Neuron (in vitro differentiated cells): ENCODE data around the gene ATP6V0E1.
"Not testable (repeated sequence)": the region's sequence is repeated elsewhere in the genome, so short reads cannot be mapped to it uniquely, and the experiment has no call there.

ENCODE experiments used
- H2AFZ ChIP-seq: one replicate; pipeline ENCODE4 v1.6.1; 2013; ENCODE audit warnings: low read depth, mild to moderate bottlenecking, inconsistent platforms, low read length, moderate library complexity
- H3K27me3 ChIP-seq: one replicate; pipeline ENCODE4 v1.6.1; 2013; ENCODE audit warnings: low read length; ENCODE audit not compliant: insufficient read depth
- H3K36me3 ChIP-seq: one replicate; pipeline ENCODE4 v1.6.1; 2013; ENCODE audit warnings: low read length; ENCODE audit not compliant: insufficient read depth
- H3K4me1 ChIP-seq: one replicate; pipeline ENCODE4 v1.6.1; 2013; ENCODE audit warnings: low read length; ENCODE audit not compliant: insufficient read depth
- H3K4me3 ChIP-seq: 2 replicates; pipeline ENCODE4 v1.5.1; 2013; ENCODE audit warnings: mild to moderate bottlenecking, low read length, moderate library complexity
- H3K9me3 ChIP-seq: one replicate; pipeline ENCODE4 v1.6.1; 2013; ENCODE audit warnings: low read length

ATP6V0E1 gene

DNA sequence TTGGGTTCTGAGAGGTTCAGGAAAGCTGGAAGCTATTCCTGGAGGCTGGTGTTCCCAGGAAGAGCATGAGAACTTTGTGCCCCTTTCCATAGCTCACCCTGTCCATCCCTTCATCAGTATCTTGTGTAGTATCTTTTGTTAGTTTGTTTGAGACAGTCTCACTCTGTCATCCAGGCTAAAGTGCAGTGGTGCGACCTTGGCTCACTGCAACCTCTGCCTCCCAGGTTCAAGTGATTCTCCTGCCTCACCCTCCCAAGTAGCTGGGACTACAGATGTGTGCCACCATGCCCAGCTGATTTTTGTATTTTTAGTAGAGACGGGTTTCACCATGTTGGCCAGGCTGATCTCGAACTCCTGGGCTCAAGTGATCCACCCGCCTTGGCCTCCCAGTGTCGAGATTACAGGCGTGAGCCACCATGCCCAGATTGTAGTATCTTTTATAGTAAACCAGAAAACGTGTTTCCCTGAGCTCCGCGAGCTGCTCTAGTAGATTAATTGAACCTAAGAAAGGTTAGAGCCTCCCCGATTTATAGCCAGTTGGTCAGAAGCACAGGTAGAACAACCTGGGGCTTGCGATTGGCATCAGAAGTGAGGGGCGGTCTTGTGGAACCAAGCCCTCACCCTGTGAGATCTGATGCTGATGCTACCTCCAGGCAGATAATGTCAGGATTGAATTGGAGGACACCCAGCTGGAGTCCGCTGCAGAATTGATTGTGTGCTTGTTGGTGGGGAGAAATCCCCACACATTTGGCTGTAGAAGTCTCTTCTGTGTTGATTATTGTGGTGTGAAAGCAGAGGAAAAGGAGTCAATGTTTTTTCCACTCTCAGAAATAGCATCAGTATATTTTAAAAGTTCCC lies 32.3 kb downstream of the ATP6V0E1 start:
- Histone ChIP-seq H3K4me1 (peaks cover 1% of the 10 kb centered on the region), H3K4me3 (no peak overlapping the region), H3K27me3 (no peaks in the 10 kb centered on the region), H3K9me3 (no peaks in the 10 kb centered on the region), H3K36me3 (peaks cover 8% of the 10 kb centered on the region), H2AFZ (no peak overlapping the region)

DNA sequence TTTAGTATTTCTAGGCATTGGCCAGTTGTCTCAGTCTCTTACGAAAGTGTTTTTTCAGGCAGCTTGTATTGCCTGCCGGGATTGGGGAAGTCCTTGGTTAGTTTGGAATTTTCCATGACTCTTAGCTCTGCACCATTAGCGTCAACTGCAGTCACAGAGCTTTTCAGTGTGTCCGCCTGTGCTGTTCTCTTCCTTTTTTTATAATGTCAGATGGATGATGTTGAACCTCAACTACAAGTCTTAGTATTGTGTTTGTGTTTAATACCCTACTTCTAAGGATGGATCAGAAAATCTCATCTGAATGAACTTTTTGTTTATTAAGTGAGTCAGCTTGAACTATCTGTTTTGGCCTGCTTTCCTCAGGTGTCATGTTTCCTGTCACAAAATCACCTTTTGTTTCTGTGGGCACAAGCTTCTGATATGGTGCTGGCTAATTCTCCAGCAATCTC lies 33.1 kb downstream of the ATP6V0E1 start:
- Histone ChIP-seq H3K27me3 (no peaks in the 10 kb centered on the region), H3K36me3 (peaks cover 13% of the 10 kb centered on the region), H3K4me3 (no peak overlapping the region), H3K9me3 (no peaks in the 10 kb centered on the region), H2AFZ (no peak overlapping the region), H3K4me1 (no peaks in the 10 kb centered on the region)

DNA sequence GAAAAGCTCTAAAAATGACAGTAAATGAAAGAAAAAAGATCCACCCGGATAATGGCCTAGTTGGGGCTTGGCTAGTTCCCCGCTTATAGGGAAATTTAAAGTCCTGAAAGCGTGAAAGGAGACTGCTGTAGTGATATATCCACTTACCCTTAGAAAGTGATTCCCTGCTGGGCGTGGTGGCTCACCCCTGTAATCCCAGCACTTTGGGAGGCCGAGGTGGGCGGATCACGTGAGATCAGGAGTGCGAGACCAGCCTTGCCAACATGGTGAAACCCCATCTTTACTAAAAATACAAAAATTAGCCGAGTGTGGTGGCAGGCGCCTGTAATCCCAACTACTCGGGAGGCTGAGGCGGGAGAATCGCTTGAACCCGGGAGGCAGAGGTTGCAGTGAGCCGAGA lies 33.5 kb downstream of the ATP6V0E1 start:
- not testable (repeated sequence) for H2AFZ ChIP-seq, H3K9me3 ChIP-seq, H3K27me3 ChIP-seq, H3K4me3 ChIP-seq, H3K4me1 ChIP-seq
- H3K36me3 ChIP-seq: peaks cover 13% of the 10 kb centered on the region

DNA sequence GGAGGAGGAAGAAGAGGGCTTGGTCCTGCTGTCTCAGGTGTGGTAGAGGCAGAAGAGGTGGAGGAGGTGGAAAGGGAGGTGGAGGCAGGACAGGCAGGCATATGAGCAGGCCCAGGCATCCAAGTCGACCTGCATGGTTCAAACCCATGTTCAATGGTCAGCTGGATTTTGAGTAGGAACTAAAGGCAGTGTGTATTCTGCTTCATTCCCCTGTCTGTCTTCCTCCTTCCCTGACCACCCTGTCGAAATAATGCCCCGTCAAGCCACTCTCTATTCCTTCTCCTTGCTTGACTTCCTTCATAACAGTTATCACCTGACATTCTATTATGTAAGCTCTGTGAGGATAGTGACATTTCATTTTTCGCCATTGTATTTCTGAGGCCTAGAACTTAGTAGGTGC lies 34.8 kb downstream of the ATP6V0E1 start:
- H3K36me3 ChIP-seq: peaks cover 15% of the 10 kb centered on the region
- no peaks in the 10 kb centered on the region for H3K9me3 ChIP-seq
- no peaks in the 10 kb centered on the region for H3K27me3 ChIP-seq
- H3K4me1 ChIP-seq: no peaks in the 10 kb centered on the region
- no peak overlapping the region for H3K4me3 ChIP-seq
- H2AFZ ChIP-seq: no peak overlapping the region

DNA sequence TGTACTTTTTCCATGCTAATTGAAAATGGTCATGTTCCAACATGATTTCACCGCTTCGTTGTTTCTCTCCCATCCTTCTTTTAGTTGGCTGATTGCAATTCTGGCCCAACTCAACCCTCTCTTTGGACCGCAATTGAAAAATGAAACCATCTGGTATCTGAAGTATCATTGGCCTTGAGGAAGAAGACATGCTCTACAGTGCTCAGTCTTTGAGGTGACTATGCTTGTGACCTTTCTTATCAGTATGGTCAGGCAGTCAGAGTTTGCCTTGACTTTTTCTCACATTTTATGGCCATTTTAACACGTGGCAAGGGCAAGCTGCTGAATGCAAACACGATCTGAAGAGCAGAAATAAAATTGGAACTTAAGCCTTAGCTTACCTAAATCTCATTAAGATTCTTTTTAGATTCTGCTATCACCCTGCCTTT lies 36.6 kb downstream of the ATP6V0E1 start:
- Histone ChIP-seq H3K4me3 (no peak overlapping the region), H3K9me3 (no peaks in the 10 kb centered on the region), H3K4me1 (no peaks in the 10 kb centered on the region), H3K36me3 (peaks cover 17% of the 10 kb centered on the region), H3K27me3 (no peaks in the 10 kb centered on the region), H2AFZ (no peak overlapping the region)

DNA sequence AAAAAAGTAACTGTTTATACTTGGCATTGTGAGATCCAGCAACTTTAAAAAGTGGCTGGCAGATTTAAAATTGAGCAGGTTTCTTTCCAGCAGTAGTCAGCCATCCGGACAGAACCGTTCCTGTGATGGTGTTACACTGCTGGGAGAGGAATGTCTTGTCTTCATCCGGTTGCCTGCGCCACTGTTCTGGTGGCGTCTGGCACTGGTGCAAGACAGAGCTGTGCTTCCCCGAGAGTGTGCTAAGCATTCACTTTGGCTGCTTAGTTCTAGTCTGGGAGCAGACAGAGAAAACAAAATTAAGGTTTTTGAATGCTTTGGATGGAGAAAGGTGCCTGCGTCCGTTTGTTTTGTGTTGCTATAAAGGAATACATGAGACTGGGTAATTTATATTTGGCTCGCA lies 37.1 kb downstream of the ATP6V0E1 start:
- no peaks in the 10 kb centered on the region for H3K27me3 ChIP-seq
- no peak overlapping the region for H2AFZ ChIP-seq
- peaks cover 19% of the 10 kb centered on the region for H3K36me3 ChIP-seq
- no peaks in the 10 kb centered on the region for H3K4me1 ChIP-seq
- H3K4me3 ChIP-seq: no peak overlapping the region
- no peaks in the 10 kb centered on the region for H3K9me3 ChIP-seq

DNA sequence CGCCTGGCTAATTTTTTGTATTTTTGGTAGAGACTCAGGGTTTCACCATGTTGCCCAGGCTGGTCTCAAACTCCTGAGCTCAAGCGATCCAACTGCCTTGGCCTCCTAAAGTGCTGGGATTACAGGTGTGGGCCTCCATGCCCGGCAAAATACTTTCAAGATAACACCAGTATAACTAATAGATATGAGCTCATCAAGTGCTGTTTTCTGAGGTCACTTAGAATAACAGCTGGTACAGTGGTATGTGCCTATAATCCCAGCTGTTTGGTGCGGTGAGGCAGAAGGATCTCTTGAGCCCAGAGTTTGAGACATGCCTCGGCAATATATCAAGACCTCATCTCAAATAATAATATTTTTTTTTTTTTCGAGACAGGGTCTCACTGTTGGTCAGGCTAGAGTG lies 42.1 kb downstream of the ATP6V0E1 start:
- Histone ChIP-seq H2AFZ (no peak overlapping the region), H3K36me3 (peaks cover 14% of the 10 kb centered on the region), H3K9me3 (no peaks in the 10 kb centered on the region), H3K27me3 (no peaks in the 10 kb centered on the region), H3K4me3 (no peak overlapping the region), H3K4me1 (peaks cover 4% of the 10 kb centered on the region)

DNA sequence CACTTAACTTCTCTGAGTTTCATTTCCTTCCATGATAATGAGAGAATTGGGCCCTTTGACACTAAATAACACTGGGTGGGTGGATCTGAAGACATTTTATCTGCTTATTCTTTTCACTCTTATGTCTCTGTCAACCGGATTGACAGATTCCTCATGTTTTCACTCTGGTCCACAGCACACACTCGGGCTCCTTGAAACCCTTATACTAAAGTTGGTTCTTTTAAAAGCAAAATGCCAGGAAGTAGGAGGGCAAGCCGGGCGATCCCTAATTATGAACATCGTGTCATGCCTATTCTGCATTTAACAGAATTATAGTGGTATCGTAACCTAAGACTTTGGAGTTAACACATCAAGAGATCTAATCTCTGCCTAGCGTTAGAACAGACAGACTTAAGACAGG lies 44.3 kb downstream of the ATP6V0E1 start:
- H3K4me3 ChIP-seq: no peak overlapping the region
- H3K27me3 ChIP-seq: no peaks in the 10 kb centered on the region
- H3K4me1 ChIP-seq: peaks cover 4% of the 10 kb centered on the region
- no peak overlapping the region for H2AFZ ChIP-seq
- no peaks in the 10 kb centered on the region for H3K9me3 ChIP-seq
- H3K36me3 ChIP-seq: peaks cover 5% of the 10 kb centered on the region

DNA sequence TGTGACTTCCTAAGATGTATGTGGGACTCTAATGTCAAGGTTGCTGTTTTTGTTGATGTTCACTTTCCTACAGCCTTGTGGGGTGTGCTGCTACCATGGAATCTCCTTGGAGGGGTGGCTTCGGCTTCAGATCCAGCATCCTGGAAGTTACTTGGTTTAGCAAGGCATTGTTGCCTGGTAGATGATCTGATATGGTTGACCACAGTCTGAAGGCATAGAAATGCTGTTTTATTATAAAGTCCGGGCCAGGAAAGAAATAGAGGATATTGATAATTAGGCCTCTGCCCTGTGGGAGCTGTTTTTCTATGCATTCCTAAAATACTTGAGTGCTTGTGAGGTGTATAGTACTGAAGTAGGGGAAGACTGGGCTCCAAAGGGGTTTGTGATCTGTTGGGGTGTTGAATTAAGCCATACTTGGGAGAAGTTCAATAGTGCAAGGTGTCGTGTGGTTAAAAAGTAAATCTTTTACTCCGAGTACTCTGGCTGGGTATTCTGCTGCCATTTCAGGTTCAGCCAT lies 45.3 kb downstream of the ATP6V0E1 start:
- Histone ChIP-seq H3K4me1 (peaks cover 4% of the 10 kb centered on the region), H3K36me3 (peaks cover 6% of the 10 kb centered on the region), H3K9me3 (no peaks in the 10 kb centered on the region), H3K4me3 (no peak overlapping the region), H3K27me3 (no peaks in the 10 kb centered on the region), H2AFZ (no peak overlapping the region)

DNA sequence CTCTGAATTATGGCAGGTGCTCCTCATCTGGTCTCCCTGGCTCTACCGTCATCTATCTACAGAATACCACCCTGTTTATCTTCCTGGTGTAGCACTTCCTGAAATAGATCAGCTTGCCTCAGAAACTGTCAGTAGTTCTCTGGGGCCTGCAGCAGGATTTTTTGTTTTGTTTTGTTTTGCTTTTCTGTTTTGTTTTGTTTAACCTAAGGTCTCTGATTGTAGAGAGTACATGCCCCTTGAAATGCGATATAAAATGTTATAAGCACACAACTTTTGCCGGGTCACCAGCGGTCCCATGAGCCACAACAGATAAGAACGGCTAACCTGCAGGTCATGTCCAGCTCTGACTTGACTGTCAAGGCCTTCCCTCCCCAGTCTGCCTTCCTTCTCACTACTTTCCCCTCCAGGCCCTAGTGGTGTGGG lies 45.9 kb downstream of the ATP6V0E1 start:
- Histone ChIP-seq H3K27me3 (no peaks in the 10 kb centered on the region), H2AFZ (no peak overlapping the region), H3K4me3 (no peak overlapping the region), H3K36me3 (peaks cover 10% of the 10 kb centered on the region), H3K4me1 (peaks cover 4% of the 10 kb centered on the region), H3K9me3 (no peaks in the 10 kb centered on the region)

DNA sequence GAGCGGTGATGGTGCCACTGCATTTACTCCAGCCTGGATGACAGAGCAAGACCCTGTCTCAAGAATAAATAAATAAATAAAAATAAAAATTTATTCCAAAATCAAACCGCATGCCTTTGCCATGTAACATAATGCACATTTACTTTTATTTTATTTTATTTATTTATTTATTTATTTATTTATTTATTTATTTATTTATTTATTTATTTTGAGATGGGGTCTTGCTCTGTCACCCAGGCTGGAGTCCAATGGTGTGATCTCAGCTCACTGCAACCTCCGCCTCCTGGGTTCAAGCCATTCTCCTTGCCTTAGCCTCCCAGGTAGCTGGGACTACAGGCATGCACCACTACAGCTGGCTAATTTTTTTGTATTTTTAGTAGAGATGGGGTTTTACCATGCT lies 48.5 kb downstream of the ATP6V0E1 start:
- H3K36me3 ChIP-seq: peaks cover 22% of the 10 kb centered on the region
- not testable (repeated sequence) for H3K27me3 ChIP-seq, H3K4me1 ChIP-seq, H3K9me3 ChIP-seq, H2AFZ ChIP-seq, H3K4me3 ChIP-seq

DNA sequence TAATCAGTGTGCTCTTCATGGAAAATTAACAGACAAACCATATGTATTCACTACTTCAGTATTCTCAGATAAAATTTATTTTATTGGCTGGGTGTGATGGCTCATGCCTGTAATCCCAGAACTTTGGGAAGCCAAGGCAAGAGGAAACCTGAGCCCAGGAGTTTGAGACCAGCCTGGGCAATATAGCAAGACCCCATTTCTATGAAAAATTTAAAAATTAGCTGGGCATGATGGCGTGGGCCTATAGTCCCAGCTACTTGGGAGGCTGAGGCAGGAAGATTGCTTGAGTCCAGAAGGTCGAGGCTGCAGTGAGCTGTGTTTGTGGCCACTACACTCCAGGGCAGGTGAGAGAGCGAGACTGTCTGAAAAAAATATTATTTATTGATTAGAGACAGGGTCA lies 49.2 kb downstream of the ATP6V0E1 start:
- Histone ChIP-seq H3K27me3 (no peaks in the 10 kb centered on the region), H3K4me1 (peaks cover 4% of the 10 kb centered on the region), H3K4me3 (no peak overlapping the region), H2AFZ (no peak overlapping the region), H3K9me3 (no peaks in the 10 kb centered on the region), H3K36me3 (peaks cover 23% of the 10 kb centered on the region)

DNA sequence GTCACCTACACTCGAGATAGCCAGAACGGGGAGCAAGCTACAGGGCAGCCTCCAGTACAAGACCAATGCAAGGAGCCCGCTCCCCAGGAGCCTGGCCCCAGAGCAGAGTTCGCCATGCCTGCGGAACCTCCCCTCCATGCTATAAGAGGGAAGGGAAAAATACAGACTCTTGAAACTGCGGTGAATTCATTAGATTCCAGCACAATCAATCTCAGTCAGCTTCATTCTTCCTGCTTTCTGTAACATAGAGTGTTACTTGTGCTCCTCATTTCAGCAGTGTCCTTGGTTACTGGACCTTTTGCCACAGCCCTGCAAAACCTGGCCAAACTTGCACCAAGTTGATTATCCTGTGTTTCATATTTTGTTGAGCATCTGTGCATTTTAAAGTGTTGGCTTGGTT lies 50.4 kb downstream of the ATP6V0E1 start:
- Histone ChIP-seq H3K4me3 (no peak overlapping the region), H3K9me3 (no peaks in the 10 kb centered on the region), H3K27me3 (no peaks in the 10 kb centered on the region), H3K4me1 (peaks cover under 1% of the 10 kb centered on the region), H2AFZ (no peak overlapping the region), H3K36me3 (peaks cover 23% of the 10 kb centered on the region)
